ENCODE results near the gene PTCH2.

Gene PTCH2

DNA sequence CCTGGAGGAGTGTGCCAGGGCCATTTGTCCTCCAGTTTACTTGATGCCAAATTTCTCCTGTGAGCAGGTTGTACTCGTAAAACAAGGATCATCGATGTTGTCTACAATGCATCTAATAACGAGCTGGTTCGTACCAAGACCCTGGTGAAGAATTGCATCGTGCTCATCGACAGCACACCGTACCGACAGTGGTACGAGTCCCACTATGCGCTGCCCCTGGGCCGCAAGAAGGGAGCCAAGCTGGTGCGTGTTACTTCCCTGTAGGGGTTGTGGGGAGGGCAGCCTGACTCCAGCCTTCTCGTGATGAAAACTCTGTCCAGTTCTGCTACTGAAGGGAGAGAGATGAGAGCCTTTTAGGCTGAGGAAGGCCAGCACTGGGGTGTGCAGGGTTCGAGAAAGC is 65.5 kb downstream of the PTCH2 start:
- H3K4me3 ChIP-seq (ENCODE audit: low read length in 2 of 2): no peak overlapping the region
- H3K27me3 ChIP-seq (ENCODE audit: control insufficient read depth in 1 of 2, insufficient read depth in 2 of 2, low read length in 2 of 2): no peaks in the 10 kb centered on the region
- H3K9ac ChIP-seq (ENCODE audit: low read length in 2 of 2): no peak overlapping the region
- H3K9me3 ChIP-seq (ENCODE audit: control insufficient read depth in 2 of 2, low read length in 2 of 2): no peaks in the 10 kb centered on the region
- peaks cover 16 to 26% of the 10 kb centered on the region in 2 donors for H3K36me3 ChIP-seq (ENCODE audit: control insufficient read depth in 2 of 2, insufficient read depth in 2 of 2, low read length in 2 of 2)
- H3K27ac ChIP-seq (ENCODE audit: low read length): no peak overlapping the region
- H3K4me1 ChIP-seq (ENCODE audit: control insufficient read depth, insufficient read depth, low read length): peaks cover 20% of the 10 kb centered on the region

DNA sequence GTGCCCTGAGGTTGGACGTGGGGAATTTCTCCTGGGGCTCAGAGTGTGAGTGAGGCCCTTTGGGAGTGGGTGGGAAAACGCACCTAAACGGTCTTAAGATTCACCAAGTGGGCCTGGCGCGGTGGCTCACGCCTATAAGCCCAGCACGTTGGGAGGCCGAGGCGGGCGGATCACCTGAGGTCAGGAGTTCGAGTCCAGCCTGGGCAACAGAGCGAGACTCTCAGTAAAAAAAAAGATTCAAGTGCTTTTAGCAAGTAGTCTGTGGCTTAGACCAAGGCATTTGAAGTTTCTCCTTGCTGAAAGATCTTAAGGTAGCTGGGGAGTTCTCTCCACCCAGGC is 66.4 kb downstream of the PTCH2 start:
- Histone ChIP-seq H3K27me3 (ENCODE audit: control insufficient read depth in 1 of 2, insufficient read depth in 2 of 2, low read length in 2 of 2) (no peaks in the 10 kb centered on the region), H3K9me3 (ENCODE audit: control insufficient read depth in 2 of 2, low read length in 2 of 2) (no peaks in the 10 kb centered on the region), H3K4me3 (ENCODE audit: low read length in 2 of 2) (peak overlapping the region; percentile 73 to 94), H3K27ac (ENCODE audit: low read length) (peak overlapping the region; percentile 98), H3K9ac (ENCODE audit: low read length in 2 of 2) (peak overlapping the region; percentile 89 to 99), H3K4me1 (ENCODE audit: control insufficient read depth, insufficient read depth, low read length) (peaks cover 20% of the 10 kb centered on the region), H3K36me3 (ENCODE audit: control insufficient read depth in 2 of 2, insufficient read depth in 2 of 2, low read length in 2 of 2) (peaks cover 16 to 26% of the 10 kb centered on the region in 2 donors)

DNA sequence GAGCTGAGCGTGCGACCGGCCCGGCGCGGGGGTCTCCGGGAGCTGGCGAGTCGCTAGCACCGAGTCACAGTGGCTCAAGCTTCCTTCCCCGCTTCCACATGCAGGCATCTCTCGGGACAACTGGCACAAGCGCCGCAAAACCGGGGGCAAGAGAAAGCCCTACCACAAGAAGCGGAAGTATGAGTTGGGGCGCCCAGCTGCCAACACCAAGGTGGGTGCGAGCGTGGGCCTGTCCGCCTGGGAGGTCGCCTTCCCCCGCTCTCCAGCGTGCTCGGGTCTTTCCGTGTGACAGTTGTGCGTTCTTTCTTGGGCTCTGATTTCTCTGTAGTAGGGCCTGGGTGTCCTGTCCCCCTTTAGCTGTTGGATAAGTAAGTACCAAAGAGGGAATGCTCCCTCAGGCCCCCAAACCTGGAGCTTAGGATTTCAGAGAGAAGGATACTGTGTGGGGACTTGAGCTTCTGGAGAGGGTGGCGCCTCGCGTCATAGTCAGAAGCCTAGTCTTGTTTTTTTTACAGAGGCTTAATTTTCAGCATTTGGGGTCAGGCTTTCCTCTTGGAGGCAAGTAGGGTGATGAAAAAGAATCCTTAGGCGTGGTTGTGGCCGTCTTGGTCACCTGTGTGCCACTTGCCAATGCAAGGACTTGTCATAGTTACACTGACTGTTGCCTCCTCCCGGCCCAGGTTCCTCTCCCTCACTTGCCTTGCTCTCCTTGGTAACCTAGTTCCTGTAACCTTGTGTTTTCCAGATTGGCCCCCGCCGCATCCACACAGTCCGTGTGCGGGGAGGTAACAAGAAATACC is 66.9 kb downstream of the PTCH2 start:
- peaks cover 16 to 26% of the 10 kb centered on the region in 2 donors for H3K36me3 ChIP-seq (ENCODE audit: control insufficient read depth in 2 of 2, insufficient read depth in 2 of 2, low read length in 2 of 2)
- H3K4me3 ChIP-seq (ENCODE audit: low read length in 2 of 2): peak overlapping the region; percentile 73 to 94
- peaks cover 20% of the 10 kb centered on the region for H3K4me1 ChIP-seq (ENCODE audit: control insufficient read depth, insufficient read depth, low read length)
- H3K27ac ChIP-seq (ENCODE audit: low read length): peak overlapping the region; percentile 98
- no peaks in the 10 kb centered on the region for H3K9me3 ChIP-seq (ENCODE audit: control insufficient read depth in 2 of 2, low read length in 2 of 2)
- no peaks in the 10 kb centered on the region for H3K27me3 ChIP-seq (ENCODE audit: control insufficient read depth in 1 of 2, insufficient read depth in 2 of 2, low read length in 2 of 2)
- peak overlapping the region; percentile 89 to 99 for H3K9ac ChIP-seq (ENCODE audit: low read length in 2 of 2)

DNA sequence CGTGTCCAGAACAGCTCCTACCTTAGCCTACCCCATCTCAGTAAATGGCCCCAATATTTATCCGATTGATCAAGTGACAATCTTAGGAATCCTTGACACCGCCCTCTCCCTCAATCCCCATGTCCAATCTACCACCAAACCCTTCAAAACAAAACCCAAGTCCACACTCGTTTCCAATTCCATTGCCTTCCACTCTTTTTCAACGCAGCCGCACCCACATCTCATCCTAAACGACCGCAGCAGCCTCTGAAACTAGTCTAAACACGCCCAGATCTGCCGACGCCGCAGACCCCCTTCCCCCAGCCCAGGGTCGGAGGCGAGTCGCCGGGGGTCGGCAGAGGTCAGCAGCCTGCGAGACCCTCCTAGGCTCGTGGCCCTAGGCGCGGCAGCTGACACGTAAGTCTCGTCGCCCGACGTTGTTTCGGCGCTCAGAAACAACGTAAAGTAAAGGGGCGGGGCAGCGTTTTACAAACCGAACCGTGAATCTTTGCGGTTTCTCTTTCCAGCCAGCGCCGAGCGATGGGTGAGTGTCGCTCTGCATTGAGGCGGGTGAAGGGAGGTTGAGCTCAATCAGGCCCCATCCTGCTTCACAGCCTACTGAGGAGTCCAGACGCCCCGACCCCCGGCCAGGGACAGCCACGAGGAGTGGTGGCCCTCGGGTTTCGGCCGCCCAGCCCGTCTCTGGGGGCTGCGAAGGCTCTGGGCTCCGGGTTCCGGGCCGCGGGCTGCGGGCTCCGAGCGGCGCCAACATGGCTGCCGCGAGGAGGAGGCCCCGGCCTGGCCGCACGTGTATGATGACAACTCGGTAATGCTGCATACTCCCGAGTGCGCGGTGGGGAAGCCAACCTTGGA is 67.7 kb downstream of the PTCH2 start, which contains the start of gene RPS8:
TSS of gene RPS8 (plus strand) at position 463 of the 852 bp plus-strand sequence. CDS start at position 520, 57 bp downstream.
- no peaks in the 10 kb centered on the region for H3K9me3 ChIP-seq (ENCODE audit: control insufficient read depth in 2 of 2, low read length in 2 of 2)
- peak within 1 kb of the TSS; percentile 89 to 99 for H3K9ac ChIP-seq (ENCODE audit: low read length in 2 of 2)
- H3K27ac ChIP-seq (ENCODE audit: low read length): peak within 1 kb of the TSS; percentile 98
- H3K4me1 ChIP-seq (ENCODE audit: control insufficient read depth, insufficient read depth, low read length): peaks cover 20% of the 10 kb centered on the region
- peak within 1 kb of the TSS; percentile 73 to 94 for H3K4me3 ChIP-seq (ENCODE audit: low read length in 2 of 2)
- H3K36me3 ChIP-seq (ENCODE audit: control insufficient read depth in 2 of 2, insufficient read depth in 2 of 2, low read length in 2 of 2): peaks cover 16 to 22% of the 10 kb centered on the region in 2 donors
- H3K27me3 ChIP-seq (ENCODE audit: control insufficient read depth in 1 of 2, insufficient read depth in 2 of 2, low read length in 2 of 2): no peaks in the 10 kb centered on the region
